Measurements from ENCODE around the gene TLR8. TPM values are rescaled to one million over a fixed set of nuclear protein-coding genes. Genes with fewer than 3 reads are reported as not detected.

The TLR8 gene
- total and polyA plus RNA-seq, 2 of the 13 experiments (the other 11 are each of a cell fraction or from before 2014, with no cell fraction given): not detected

- CTCF ChIA-PET (ENCODE audit: low intra/inter-chr PET ratio, low total read pairs): no interaction called here
- H3K27me3 ChIP-seq (ENCODE audit: control insufficient read depth in 1 of 2, insufficient read depth in 2 of 2, low read length in 2 of 2): no peaks in the 10 kb centered on the region
- TF ChIP-seq, protein P1, sequence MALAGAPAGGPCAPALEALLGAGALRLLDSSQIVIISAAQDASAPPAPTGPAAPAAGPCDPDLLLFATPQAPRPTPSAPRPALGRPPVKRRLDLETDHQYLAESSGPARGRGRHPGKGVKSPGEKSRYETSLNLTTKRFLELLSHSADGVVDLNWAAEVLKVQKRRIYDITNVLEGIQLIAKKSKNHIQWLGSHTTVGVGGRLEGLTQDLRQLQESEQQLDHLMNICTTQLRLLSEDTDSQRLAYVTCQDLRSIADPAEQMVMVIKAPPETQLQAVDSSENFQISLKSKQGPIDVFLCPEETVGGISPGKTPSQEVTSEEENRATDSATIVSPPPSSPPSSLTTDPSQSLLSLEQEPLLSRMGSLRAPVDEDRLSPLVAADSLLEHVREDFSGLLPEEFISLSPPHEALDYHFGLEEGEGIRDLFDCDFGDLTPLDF (CRISPR knock-in tag; IDR thresholded peaks at IDR 0.05): no peak
- TF ChIP-seq RXRA (CRISPR knock-in tag; IDR thresholded peaks at IDR 0.05) (no peak), THYN1 (CRISPR knock-in tag; IDR thresholded peaks at IDR 0.05; ENCODE audit: borderline replicate concordance, low read depth) (no peak), ZBTB38 (CRISPR knock-in tag; IDR thresholded peaks at IDR 0.05) (no peak), ZFP36 (IDR thresholded peaks at IDR 0.05; ENCODE audit: borderline replicate concordance, low read depth, low read length, partially characterized antibody) (no peak), ZNF362 (CRISPR knock-in tag; IDR thresholded peaks at IDR 0.05; ENCODE audit: borderline replicate concordance) (no peak), ZNF652 (CRISPR knock-in tag; IDR thresholded peaks at IDR 0.05; ENCODE audit: borderline replicate concordance, low read depth) (no peak), MLLT10 (CRISPR knock-in tag; IDR thresholded peaks at IDR 0.05) (no peak), ZNF615 (CRISPR knock-in tag; IDR thresholded peaks at IDR 0.05; ENCODE audit: borderline replicate concordance) (no peak), MIER3 (CRISPR knock-in tag; IDR thresholded peaks at IDR 0.05; ENCODE audit: borderline replicate concordance) (no peak), SNAI1 (CRISPR knock-in tag; IDR thresholded peaks at IDR 0.05; ENCODE audit: borderline replicate concordance) (no peak), CENPX (CRISPR knock-in tag; IDR thresholded peaks at IDR 0.05) (no peak), ZNF619 (CRISPR knock-in tag; IDR thresholded peaks at IDR 0.05) (no peak), STAT6 (CRISPR knock-in tag; IDR thresholded peaks at IDR 0.05; ENCODE audit: borderline replicate concordance) (no peak)
- TF ChIP-seq, protein P2, sequence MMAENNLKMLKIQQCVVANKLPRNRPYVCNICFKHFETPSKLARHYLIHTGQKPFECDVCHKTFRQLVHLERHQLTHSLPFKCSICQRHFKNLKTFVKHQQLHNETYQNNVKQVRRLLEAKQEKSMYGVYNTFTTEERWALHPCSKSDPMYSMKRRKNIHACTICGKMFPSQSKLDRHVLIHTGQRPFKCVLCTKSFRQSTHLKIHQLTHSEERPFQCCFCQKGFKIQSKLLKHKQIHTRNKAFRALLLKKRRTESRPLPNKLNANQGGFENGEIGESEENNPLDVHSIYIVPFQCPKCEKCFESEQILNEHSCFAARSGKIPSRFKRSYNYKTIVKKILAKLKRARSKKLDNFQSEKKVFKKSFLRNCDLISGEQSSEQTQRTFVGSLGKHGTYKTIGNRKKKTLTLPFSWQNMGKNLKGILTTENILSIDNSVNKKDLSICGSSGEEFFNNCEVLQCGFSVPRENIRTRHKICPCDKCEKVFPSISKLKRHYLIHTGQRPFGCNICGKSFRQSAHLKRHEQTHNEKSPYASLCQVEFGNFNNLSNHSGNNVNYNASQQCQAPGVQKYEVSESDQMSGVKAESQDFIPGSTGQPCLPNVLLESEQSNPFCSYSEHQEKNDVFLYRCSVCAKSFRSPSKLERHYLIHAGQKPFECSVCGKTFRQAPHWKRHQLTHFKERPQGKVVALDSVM (CRISPR knock-in tag; IDR thresholded peaks at IDR 0.05): no peak
- TF ChIP-seq, protein P3, sequence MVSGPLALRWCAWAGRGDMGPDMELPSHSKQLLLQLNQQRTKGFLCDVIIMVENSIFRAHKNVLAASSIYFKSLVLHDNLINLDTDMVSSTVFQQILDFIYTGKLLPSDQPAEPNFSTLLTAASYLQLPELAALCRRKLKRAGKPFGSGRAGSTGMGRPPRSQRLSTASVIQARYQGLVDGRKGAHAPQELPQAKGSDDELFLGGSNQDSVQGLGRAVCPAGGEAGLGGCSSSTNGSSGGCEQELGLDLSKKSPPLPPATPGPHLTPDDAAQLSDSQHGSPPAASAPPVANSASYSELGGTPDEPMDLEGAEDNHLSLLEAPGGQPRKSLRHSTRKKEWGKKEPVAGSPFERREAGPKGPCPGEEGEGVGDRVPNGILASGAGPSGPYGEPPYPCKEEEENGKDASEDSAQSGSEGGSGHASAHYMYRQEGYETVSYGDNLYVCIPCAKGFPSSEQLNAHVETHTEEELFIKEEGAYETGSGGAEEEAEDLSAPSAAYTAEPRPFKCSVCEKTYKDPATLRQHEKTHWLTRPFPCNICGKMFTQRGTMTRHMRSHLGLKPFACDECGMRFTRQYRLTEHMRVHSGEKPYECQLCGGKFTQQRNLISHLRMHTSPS (CRISPR knock-in tag; IDR thresholded peaks at IDR 0.05; ENCODE audit: low read depth): no peak
Observed at GRCh38 chrX:12919051-12919450, 12.6 kb downstream of the TLR8 start.

More at GRCh38 chrX:12919051-12919450, 12.6 kb downstream of the TLR8 start:
- no peak for ATAC-seq
- DNase-seq (ENCODE audit: low spot score): no peak
- no TSS peak for BruUV-seq (replicated peaks)
- POLR2A ChIA-PET: no interaction called here
- Histone ChIP-seq H3K79me2 (ENCODE audit: insufficient read depth, low read length) (no peaks in the 10 kb centered on the region), H3K4me3 (replicated peaks in 1 of 3; ENCODE audit: insufficient read depth in 1 of 3, low read depth in 2 of 3, low read length in 3 of 3) (no peak overlapping the region), H3K9ac (ENCODE audit: insufficient read depth, low read depth, low read length) (no peak overlapping the region), H3K4me2 (ENCODE audit: low read depth, low read length) (no peak overlapping the region), H2AFZ (ENCODE audit: low read length) (no peak overlapping the region), H3K9me3 (ENCODE audit: low read length) (no peaks in the 10 kb centered on the region), H3K27ac (ENCODE audit: extremely low read length, insufficient read depth, low read length) (no peak overlapping the region), H4K20me1 (ENCODE audit: insufficient read depth, low read length) (no peaks in the 10 kb centered on the region), H3K36me3 (replicated peaks in 1 of 2; ENCODE audit: control insufficient read depth in 1 of 2, insufficient read depth in 2 of 2, low read length in 2 of 2) (no peaks in the 10 kb centered on the region), H3K4me1 (ENCODE audit: insufficient read depth, low read length) (no peaks in the 10 kb centered on the region)
- 61% methylated on average over 10 of the region's 10 CpGs for WGBS (ENCODE audit: low lambda C conversion rate)
- in situ Hi-C loops (cut with HindIII; ENCODE audit: extremely low pct_ligation_motif_present, low pct_unique_long_range_greater_than_20kb): no loop called here
- intact Hi-C loops (cut with micrococcal nuclease; ENCODE audit: unreplicated experiment): no loop called here
- no peak for FAIRE-seq

Data from HepG2 (cell line).